ENCODE measurements around the gene TAF1B. TPM values are rescaled to one million over a fixed set of nuclear protein-coding genes. Genes with fewer than 3 reads are reported as not detected.

Gene TAF1B
- total RNA-seq, 1 donor from 2014 or later: 44.3 TPM

DNA sequence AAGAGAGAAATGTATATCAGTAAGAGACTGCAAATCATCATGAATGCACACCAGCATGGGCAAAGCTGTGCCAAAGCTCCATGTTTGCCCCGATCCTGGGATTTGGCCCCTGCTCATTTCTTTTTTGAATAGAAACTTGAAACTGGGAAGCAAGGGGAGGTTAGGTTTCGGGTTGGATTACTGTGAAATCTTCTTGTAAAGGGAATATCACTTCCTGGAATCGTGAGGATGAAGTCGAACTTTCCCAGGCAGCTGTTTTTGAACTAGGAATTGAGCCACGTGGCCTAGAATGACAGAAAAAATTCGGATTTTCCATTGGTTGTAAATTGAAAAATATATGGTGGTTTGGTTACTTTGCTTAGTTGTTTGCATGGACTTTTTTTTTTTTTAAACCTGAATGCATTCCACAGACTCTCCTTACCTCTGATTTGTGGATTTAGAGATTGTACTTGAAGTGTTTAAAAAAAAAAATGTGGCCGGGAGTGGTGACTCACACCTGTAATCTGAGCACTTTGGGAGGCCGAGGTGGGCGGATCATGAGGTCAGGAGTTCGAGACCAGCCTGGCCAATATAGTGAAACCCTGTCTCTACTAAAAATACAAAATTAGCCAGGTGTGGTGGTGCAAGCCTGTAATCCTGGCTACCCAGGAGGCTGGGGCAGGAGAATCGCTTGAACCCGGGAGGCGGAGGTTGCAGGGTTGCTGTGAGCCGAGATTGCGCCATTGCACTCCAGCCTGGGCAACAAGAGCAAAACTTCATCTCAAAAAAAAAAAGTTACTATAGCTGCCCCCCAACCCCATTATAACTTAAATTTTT, 140.3 kb downstream of the TAF1B start:
- DNase-seq (ENCODE audit: low spot score): no peak

Other genes with a start within 250 kb of the TAF1B start
- gene YWHAQ, start 212.5 kb upstream of the TAF1B start, total RNA-seq (ENCODE audit: insufficient read depth, low replicate concordance): 129 TPM
- gene GRHL1, start 108.2 kb downstream of the TAF1B start, total RNA-seq (ENCODE audit: insufficient read depth, low replicate concordance): 13.2 TPM
- 11.8 TPM for gene KLF11, start 200.1 kb downstream of the TAF1B start, total RNA-seq (ENCODE audit: insufficient read depth, low replicate concordance)
- gene CYS1, start 236.9 kb downstream of the TAF1B start, total RNA-seq (ENCODE audit: insufficient read depth, low replicate concordance): 13.2 TPM

All from umbilical cord (tissue), 2 donors.